Vagina (tissue), 2 donors: Measurements from ENCODE around the gene DUSP8.

Experiments used
- POLR2A ChIP-seq, 2 donors: fragments of 450-650 bp; IDR thresholded peaks; one replicate each; pipeline ENCODE4 v1.6.1; 2017; ENCODE audit warnings: antibody characterized with exemption in 2 of 2, mild to moderate bottlenecking in 2 of 2, moderate library complexity in 2 of 2
- TF ChIP-seq, protein P1 (sequence below), 3 experiments: fragments of 450-650 bp in 2 of 3; fragments of 200-600 bp in 1 of 3; sonication (generic) in 1 of 3; IDR thresholded peaks; one replicate each; pipeline ENCODE4 v1.5.1; 2017 to 2019; ENCODE audit warnings: antibody characterized with exemption in 3 of 3, mild to moderate bottlenecking in 2 of 3, moderate library complexity in 2 of 3

- TF ChIP-seq, protein P1, sequence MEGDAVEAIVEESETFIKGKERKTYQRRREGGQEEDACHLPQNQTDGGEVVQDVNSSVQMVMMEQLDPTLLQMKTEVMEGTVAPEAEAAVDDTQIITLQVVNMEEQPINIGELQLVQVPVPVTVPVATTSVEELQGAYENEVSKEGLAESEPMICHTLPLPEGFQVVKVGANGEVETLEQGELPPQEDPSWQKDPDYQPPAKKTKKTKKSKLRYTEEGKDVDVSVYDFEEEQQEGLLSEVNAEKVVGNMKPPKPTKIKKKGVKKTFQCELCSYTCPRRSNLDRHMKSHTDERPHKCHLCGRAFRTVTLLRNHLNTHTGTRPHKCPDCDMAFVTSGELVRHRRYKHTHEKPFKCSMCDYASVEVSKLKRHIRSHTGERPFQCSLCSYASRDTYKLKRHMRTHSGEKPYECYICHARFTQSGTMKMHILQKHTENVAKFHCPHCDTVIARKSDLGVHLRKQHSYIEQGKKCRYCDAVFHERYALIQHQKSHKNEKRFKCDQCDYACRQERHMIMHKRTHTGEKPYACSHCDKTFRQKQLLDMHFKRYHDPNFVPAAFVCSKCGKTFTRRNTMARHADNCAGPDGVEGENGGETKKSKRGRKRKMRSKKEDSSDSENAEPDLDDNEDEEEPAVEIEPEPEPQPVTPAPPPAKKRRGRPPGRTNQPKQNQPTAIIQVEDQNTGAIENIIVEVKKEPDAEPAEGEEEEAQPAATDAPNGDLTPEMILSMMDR (IDR thresholded peaks at IDR 0.05): peak in 2 of 3 experiments; percentile 49 to 60
- no peak for TF ChIP-seq POLR2A (IDR thresholded peaks at IDR 0.05)
Observed at GRCh38 chr11:1546536-1547466, 25.3 kb downstream of the DUSP8 start.
